KMS-11 (cell line): ENCODE data around the gene DNAL1.
"Not testable (repeated sequence)": the region's sequence is repeated elsewhere in the genome, so short reads cannot be mapped to it uniquely, and the experiment has no call there.

Experiments
- H2AFZ ChIP-seq: fragments of 200-600 bp; sonication (generic); 2 replicates; pipeline ENCODE4 v1.6.1; 2016; ENCODE audit warnings: antibody characterized with exemption, mixed run types, low read depth
- H3K27ac ChIP-seq: fragments of 200-600 bp; sonication (generic); 2 replicates; pipeline ENCODE4 v1.6.1; 2016; ENCODE audit warnings: mild to moderate bottlenecking, mixed run types
- H3K27me3 ChIP-seq: fragments of 200-600 bp; sonication (generic); 2 replicates; pipeline ENCODE4 v1.6.1; 2017; ENCODE audit warnings: mild to moderate bottlenecking, low read depth, mixed run types, moderate library complexity; ENCODE audit not compliant: insufficient read depth
- H3K36me3 ChIP-seq: fragments of 200-600 bp; sonication (generic); 2 replicates; pipeline ENCODE4 v1.6.1; 2017; ENCODE audit warnings: mild to moderate bottlenecking, mixed run types; ENCODE audit not compliant: insufficient read depth
- H3K4me1 ChIP-seq: fragments of 200-600 bp; sonication (generic); 2 replicates; pipeline ENCODE4 v1.6.1; 2016; ENCODE audit warnings: mild to moderate bottlenecking, low read depth, mixed run types; ENCODE audit not compliant: poor library complexity, severe bottlenecking
- H3K4me2 ChIP-seq: fragments of 200-600 bp; sonication (generic); 2 replicates; pipeline ENCODE4 v1.7.0; 2016; ENCODE audit warnings: mild to moderate bottlenecking, mixed run types
- H3K4me3 ChIP-seq: fragments of 200-600 bp; sonication (generic); IDR thresholded peaks from 2 replicates; pipeline ENCODE4 v1.6.1; 2017; ENCODE audit warnings: low read depth, low read length, mixed read lengths; ENCODE audit not compliant: insufficient read depth
- H3K79me2 ChIP-seq: fragments of 200-600 bp; sonication (generic); 2 replicates; pipeline ENCODE4 v1.6.1; 2016; ENCODE audit warnings: low read depth, mixed run types; ENCODE audit not compliant: insufficient read depth
- H3K9ac ChIP-seq: fragments of 200-600 bp; sonication (generic); 2 replicates; pipeline ENCODE4 v1.6.1; 2016; ENCODE audit warnings: mild to moderate bottlenecking, mixed run types
- H4K20me1 ChIP-seq: fragments of 200-600 bp; sonication (generic); 2 replicates; pipeline ENCODE4 v1.6.1; 2016; ENCODE audit warnings: mild to moderate bottlenecking, mixed run types; ENCODE audit not compliant: insufficient read depth
- TF ChIP-seq, protein P1 (sequence below): fragments of 200-600 bp; sonication (generic); conservative IDR thresholded peaks from 2 replicates; pipeline ENCODE4 v1.6.1; 2017; ENCODE audit warnings: low read depth, mild to moderate bottlenecking, antibody characterized with exemption, low read length, moderate library complexity, mixed read lengths

DNAL1 gene

DNA sequence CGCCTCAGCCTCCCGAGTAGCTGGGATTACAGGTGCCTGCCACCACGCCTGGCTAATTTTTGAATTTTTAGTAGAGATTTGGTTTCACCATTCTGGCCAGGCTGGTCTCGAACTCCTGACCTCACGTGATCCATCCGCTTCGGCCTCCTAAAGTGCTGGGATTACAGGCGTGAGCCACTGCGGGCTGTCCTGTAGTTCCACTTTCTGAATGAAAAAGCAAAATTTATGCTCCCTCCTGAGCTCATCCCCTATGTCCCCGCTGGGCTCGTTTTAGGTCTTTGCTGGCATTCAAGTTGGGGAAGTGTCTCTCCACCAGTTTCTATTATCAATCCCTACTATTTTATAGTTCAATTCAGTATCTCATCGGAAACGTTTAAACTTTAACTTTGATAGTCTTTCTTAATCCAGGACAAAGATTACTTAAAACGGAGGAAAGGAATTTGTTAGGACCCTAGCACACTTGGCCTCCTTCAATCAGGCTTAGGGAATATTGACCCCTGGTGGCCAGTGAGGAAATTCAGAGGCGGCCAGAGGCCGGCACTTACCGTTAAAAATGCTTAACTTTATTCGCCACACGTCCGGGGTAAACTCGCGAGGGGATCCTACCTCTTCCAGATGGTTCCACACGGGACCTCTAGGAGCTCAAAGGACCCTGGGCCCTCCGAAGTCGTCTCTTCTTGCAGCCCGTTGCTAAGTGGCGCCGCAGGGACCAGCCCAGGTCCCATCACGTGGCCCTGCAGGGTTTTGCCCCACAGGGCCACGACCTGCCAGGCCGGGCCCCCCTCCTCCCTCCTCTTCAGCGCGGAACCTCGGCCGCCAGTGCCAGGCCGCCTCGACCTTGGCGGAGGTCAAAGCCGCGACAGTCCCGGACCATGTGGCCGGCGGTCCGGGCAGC, 11.4 kb upstream of the DNAL1 start:
- TF ChIP-seq, protein P1, sequence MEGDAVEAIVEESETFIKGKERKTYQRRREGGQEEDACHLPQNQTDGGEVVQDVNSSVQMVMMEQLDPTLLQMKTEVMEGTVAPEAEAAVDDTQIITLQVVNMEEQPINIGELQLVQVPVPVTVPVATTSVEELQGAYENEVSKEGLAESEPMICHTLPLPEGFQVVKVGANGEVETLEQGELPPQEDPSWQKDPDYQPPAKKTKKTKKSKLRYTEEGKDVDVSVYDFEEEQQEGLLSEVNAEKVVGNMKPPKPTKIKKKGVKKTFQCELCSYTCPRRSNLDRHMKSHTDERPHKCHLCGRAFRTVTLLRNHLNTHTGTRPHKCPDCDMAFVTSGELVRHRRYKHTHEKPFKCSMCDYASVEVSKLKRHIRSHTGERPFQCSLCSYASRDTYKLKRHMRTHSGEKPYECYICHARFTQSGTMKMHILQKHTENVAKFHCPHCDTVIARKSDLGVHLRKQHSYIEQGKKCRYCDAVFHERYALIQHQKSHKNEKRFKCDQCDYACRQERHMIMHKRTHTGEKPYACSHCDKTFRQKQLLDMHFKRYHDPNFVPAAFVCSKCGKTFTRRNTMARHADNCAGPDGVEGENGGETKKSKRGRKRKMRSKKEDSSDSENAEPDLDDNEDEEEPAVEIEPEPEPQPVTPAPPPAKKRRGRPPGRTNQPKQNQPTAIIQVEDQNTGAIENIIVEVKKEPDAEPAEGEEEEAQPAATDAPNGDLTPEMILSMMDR = peak; percentile 40
- Histone ChIP-seq H3K4me3 (no peak overlapping the region), H4K20me1 (no peaks in the 10 kb centered on the region), H3K27me3 (no peaks in the 10 kb centered on the region), H3K4me2 (no peak overlapping the region), H2AFZ (no peak overlapping the region), H3K27ac (no peak overlapping the region), H3K79me2 (no peaks in the 10 kb centered on the region), H3K36me3 (no peaks in the 10 kb centered on the region), H3K4me1 (no peaks in the 10 kb centered on the region), H3K9ac (no peak overlapping the region)

DNA sequence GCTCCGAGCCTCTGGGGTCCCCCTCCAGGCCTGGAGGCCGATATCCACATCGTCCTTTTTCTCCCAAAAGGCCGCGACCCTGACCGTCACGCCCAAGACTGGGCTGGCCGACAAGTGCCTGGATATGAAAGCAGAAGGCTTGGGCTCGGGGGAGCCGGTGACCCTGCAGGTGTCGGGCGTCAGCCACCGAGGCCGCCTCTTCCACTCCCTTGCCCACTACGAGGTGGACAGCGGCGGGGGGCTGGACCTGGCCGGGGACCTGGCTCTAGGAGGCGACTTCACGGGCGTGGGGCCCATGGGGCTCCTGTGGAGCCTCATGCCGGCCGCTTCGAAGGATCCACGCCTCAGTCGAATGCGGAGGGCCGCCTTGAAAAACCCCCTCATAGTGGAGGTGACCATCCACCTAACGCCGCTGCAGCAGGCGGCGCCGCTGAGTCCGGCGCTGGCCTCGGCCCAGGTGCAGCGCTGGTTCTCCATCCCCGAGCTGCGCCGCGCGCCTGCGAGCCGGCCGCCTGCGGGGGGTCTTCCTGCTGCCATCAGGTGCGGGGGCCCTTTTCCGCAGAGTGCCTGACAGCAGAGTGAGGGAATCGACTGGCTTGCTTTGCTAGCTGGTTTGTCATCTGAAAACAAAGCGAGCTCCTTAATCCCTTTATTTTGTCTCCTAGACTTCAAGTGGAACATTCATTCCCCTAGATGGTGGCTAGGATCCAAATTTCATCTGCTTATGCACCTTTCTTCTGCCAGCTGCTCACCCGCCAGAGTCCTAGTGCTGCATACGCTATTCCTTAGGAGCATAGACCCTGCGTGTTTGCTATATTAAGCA, 10.6 kb upstream of the DNAL1 start:
- TF ChIP-seq, protein P1 = no peak
- H2AFZ ChIP-seq = no peak overlapping the region
- H3K79me2 ChIP-seq = no peaks in the 10 kb centered on the region
- H3K27ac ChIP-seq = no peak overlapping the region
- H3K4me1 ChIP-seq = no peaks in the 10 kb centered on the region
- no peak overlapping the region for H3K9ac ChIP-seq
- no peak overlapping the region for H3K4me3 ChIP-seq
- no peaks in the 10 kb centered on the region for H3K27me3 ChIP-seq
- no peaks in the 10 kb centered on the region for H4K20me1 ChIP-seq
- H3K4me2 ChIP-seq = no peak overlapping the region
- H3K36me3 ChIP-seq = no peaks in the 10 kb centered on the region

DNA sequence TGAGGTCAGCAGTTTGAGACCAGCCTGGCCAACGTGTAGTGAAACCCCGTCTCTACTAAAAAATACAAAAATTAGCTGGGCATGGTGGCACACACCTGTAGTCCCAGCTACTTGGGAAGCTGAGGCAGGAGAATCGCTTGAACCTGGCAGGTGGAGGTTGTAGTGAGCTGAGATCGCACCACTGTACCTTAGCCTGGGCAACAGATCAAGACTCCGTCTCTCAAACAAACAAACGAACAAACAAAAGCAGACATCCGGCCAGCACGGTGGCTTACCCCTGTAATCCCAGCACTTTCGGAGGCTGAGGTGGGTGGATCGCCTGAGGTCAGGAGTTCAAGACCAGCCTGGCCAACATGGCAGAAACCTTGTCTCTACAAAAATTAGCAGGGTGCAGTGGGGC, 8.4 kb upstream of the DNAL1 start:
- not testable (repeated sequence) for H2AFZ ChIP-seq, H3K4me3 ChIP-seq

DNA sequence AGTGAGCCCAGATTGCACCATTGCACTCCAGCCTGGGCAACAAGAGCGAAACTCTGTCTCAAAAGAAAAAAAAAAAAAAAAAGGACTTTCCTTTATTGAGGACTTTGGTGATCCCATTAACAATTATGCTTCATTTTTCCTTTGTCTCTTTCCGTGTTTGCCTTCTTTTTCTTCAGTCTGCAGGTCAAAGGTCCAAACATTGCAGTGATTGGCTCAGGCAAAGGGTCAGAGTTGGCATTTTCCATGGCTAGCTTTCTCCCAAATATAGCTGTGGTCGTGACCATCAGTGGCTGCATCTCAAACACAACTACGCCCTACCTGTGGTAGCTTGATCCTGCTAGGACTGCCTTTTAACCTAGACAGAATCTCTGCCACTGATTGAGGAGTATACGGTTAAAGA, 7.0 kb upstream of the DNAL1 start:
- no peaks in the 10 kb centered on the region for H3K36me3 ChIP-seq
- no peaks in the 10 kb centered on the region for H4K20me1 ChIP-seq
- H2AFZ ChIP-seq = no peak overlapping the region
- no peaks in the 10 kb centered on the region for H3K27me3 ChIP-seq
- TF ChIP-seq, protein P1 = no peak
- H3K79me2 ChIP-seq = no peaks in the 10 kb centered on the region
- no peak overlapping the region for H3K4me2 ChIP-seq
- no peaks in the 10 kb centered on the region for H3K4me1 ChIP-seq
- no peak overlapping the region for H3K27ac ChIP-seq
- no peak overlapping the region for H3K4me3 ChIP-seq
- no peak overlapping the region for H3K9ac ChIP-seq

More for the DNA sequence above, 8.4 kb upstream of the DNAL1 start:
- H3K9ac ChIP-seq, H3K27ac ChIP-seq, H3K4me2 ChIP-seq, H4K20me1 ChIP-seq, H3K36me3 ChIP-seq, H3K4me1 ChIP-seq, H3K79me2 ChIP-seq, H3K27me3 ChIP-seq: not testable (repeated sequence)
